Naive thymus-derived CD8-positive, alpha-beta T cell (primary cell): ENCODE results near the gene C14orf93. TPM values are rescaled to one million over a fixed set of nuclear protein-coding genes. Genes with fewer than 3 reads are reported as not detected.
A peak's percentile ranks its signal among the peaks of the same experiment; 100 is the strongest.

Experiments used
- ATAC-seq, 2 donors: fragments of 150-1000 bp; cut with Tn5 transposase in 1 of 2; sonication (Bioruptor Pico), chemical (Tn5 transposase) in 1 of 2; 1 replicate in 1 of 2; 2 replicates in 1 of 2; pipeline ENCODE4 v1.10.0; 2021; ENCODE audit warnings: mild to moderate bottlenecking in 2 of 2, moderate library complexity in 2 of 2
- POLR2A ChIA-PET: fragments of 350-600 bp; sonication (Branson Sonifier 250); formaldehyde crosslinking; loops from one replicate; lab custom pipeline; 2021; ENCODE audit warnings: antibody characterized with exemption; lab: Charles Lee
- DNase-seq, 10 donors: peaks; one replicate each; pipeline versions ENCODE4 v3.0.0 to v3.0.0-alpha.2; 2020 to 2022
- H3K27ac Mint-ChIP-seq, 10 donors: one replicate each; pipeline ENCODE4 v1.8.0; 2020 to 2022; ENCODE audit warnings: mild to moderate bottlenecking in 10 of 10, mixed read lengths in 10 of 10, moderate library complexity in 4 of 10, inconsistent platforms in 1 of 10
- H3K27me3 Mint-ChIP-seq, 5 donors: one replicate each; pipeline ENCODE4 v1.8.0; 2021 to 2022; ENCODE audit warnings: mixed read lengths in 5 of 5
- H3K36me3 Mint-ChIP-seq, 3 donors: one replicate each; pipeline ENCODE4 v1.8.0; 2020 to 2022; ENCODE audit warnings: mixed read lengths in 3 of 3, mild to moderate bottlenecking in 2 of 3, inconsistent platforms in 1 of 3
- H3K4me1 Mint-ChIP-seq, 4 donors: one replicate each; pipeline ENCODE4 v1.8.0; 2021 to 2022; ENCODE audit warnings: mixed read lengths in 4 of 4
- H3K4me3 Mint-ChIP-seq, 10 donors: one replicate each; pipeline ENCODE4 v1.8.0; 2020 to 2022; ENCODE audit warnings: mild to moderate bottlenecking in 10 of 10, mixed read lengths in 10 of 10, moderate library complexity in 6 of 10, inconsistent platforms in 1 of 10
- H3K9me3 Mint-ChIP-seq, 9 donors: one replicate each; pipeline ENCODE4 v1.8.0; 2020 to 2022; ENCODE audit warnings: mixed read lengths in 9 of 9, mild to moderate bottlenecking in 3 of 9, inconsistent platforms in 1 of 9, moderate library complexity in 1 of 9
- polyA plus RNA-seq, 3 donors: library from polyadenylated mRNA; unstranded; fragments of 300-500 nt; fragmentation: Illumina TruSeq; gene quantifications; one replicate each; pipeline ENCODE4 v1.2.3, GENCODE V29; 2021
- total RNA-seq, 8 experiments: library from RNA in 2 of 8; stranded (reverse) in 2 of 8; gene quantifications; one replicate each; pipeline ENCODE4 v1.2.3 and lab custom pipeline; 2021 to 2026

The C14orf93 gene
- total and polyA plus RNA-seq, 5 experiments from 2014 or later = 5.6 to 17.3 (median 10.9) TPM

- Mint-ChIP-seq H3K27ac (peak within 1 kb of the TSS in 1 of 10 donors; percentile 18), H3K27me3 (peaks cover 0 to 6% (median 0%) of the 10 kb centered on the region in 5 donors), H3K9me3 (no peaks in the 10 kb centered on the region), H3K4me1 (peaks cover 3 to 9% (median 7%) of the 10 kb centered on the region in 4 donors), H3K4me3 (peak within 1 kb of the TSS in 6 of 10 donors; percentile 67 to 81 (median 76)), H3K36me3 (peaks cover 0 to 3% (median 0%) of the 10 kb centered on the region in 3 donors)
- ATAC-seq = peak; percentile 54 to 70
- peak; percentile 51 to 83 (median 62) for DNase-seq
- POLR2A ChIA-PET = interaction anchor here (0.8 to 3.3 kb wide), 9 partner anchors 8 to 426 kb away, joined by 3 to 17 read pairs (median 5); partner anchors contain the start of genes CDH24, HAUS4 and PRMT5
These were observed 27.3 kb downstream of the C14orf93 start, which contains the start of gene AJUBA for GRCh38 chr14:22982477-22983245. Gene AJUBA, minus strand, starts transcription at chr14:22982551. Its CDS starts 285 bp downstream, at chr14:22982266.

GRCh38 chr14:22981876-22982476, 28.0 kb downstream of the C14orf93 start:
- Mint-ChIP-seq H3K9me3 (no peaks in the 10 kb centered on the region), H3K4me3 (peak overlapping the region in 5 of 10 donors; percentile 67 to 81 (median 76)), H3K4me1 (peaks cover 3 to 9% (median 7%) of the 10 kb centered on the region in 4 donors), H3K27ac (peak overlapping the region in 1 of 10 donors; percentile 18), H3K27me3 (peaks cover 0 to 6% (median 0%) of the 10 kb centered on the region in 5 donors), H3K36me3 (no peaks in the 10 kb centered on the region)
- POLR2A ChIA-PET = interaction anchor here (0.6 to 3.3 kb wide), 10 partner anchors 7 to 410 kb away, joined by 3 to 17 read pairs (median 6); partner anchors contain the start of genes CDH24, HAUS4 and PRMT5
- ATAC-seq (peak in 1 of 2 donors; percentile 15), DNase-seq (peak in 3 of 10 donors; percentile 12 to 18 (median 13))

- DNase-seq (peak in 4 of 10 donors; percentile 27 to 33 (median 30)), ATAC-seq (peak; percentile 18 to 29)
- Mint-ChIP-seq H3K9me3 (no peaks in the 10 kb centered on the region), H3K4me3 (peak overlapping the region in 9 of 10 donors; percentile 53 to 80 (median 73)), H3K27ac (peak overlapping the region in 2 of 10 donors; percentile 27 to 53), H3K36me3 (no peaks in the 10 kb centered on the region), H3K4me1 (peaks cover 3 to 9% (median 6%) of the 10 kb centered on the region in 4 donors), H3K27me3 (peaks cover 0 to 6% (median 0%) of the 10 kb centered on the region in 5 donors)
- POLR2A ChIA-PET = interaction anchor here (0.5 to 3.3 kb wide), 11 partner anchors 8 to 410 kb away, joined by 3 to 17 read pairs (median 5); partner anchors contain the start of genes CDH24 and HAUS4
These were observed 28.7 kb downstream of the C14orf93 start for GRCh38 chr14:22981090-22981875.

- H3K4me1 Mint-ChIP-seq = peaks cover 3 to 9% (median 6%) of the 10 kb centered on the region in 4 donors
- DNase-seq (peak in 5 of 10 donors; percentile 13 to 43 (median 30)), ATAC-seq (peak; percentile 35 to 36)
- H3K36me3 Mint-ChIP-seq = no peaks in the 10 kb centered on the region
- H3K27ac Mint-ChIP-seq = peak overlapping the region in 3 of 10 donors; percentile 53 to 77 (median 69)
- peaks cover 0 to 6% (median 0%) of the 10 kb centered on the region in 5 donors for H3K27me3 Mint-ChIP-seq
- no peaks in the 10 kb centered on the region for H3K9me3 Mint-ChIP-seq
- H3K4me3 Mint-ChIP-seq = peak overlapping the region in 9 of 10 donors; percentile 65 to 83 (median 72)
- POLR2A ChIA-PET = interaction anchor here (0.5 to 3.3 kb wide), 5 partner anchors 26 to 78 kb away, joined by 3 to 17 read pairs (median 5); partner anchors contain the start of gene CDH24
These were observed 29.3 kb downstream of the C14orf93 start for GRCh38 chr14:22980672-22981089.

GRCh38 chr14:22979748-22980392, 30.1 kb downstream of the C14orf93 start:
- peak overlapping the region in 7 of 10 donors; percentile 20 to 69 (median 46) for H3K27ac Mint-ChIP-seq

GRCh38 chr14:22978981-22979671, 30.8 kb downstream of the C14orf93 start:
- ATAC-seq (no peak), DNase-seq (no peak)
- peaks cover 0 to 6% (median 0%) of the 10 kb centered on the region in 5 donors for H3K27me3 Mint-ChIP-seq
- peak overlapping the region in 1 of 10 donors; percentile 56 for H3K27ac Mint-ChIP-seq
- H3K36me3 Mint-ChIP-seq = no peaks in the 10 kb centered on the region
- POLR2A ChIA-PET = no interaction called here
- H3K4me3 Mint-ChIP-seq = peak overlapping the region in 2 of 10 donors; percentile 60 to 68
- H3K9me3 Mint-ChIP-seq = no peaks in the 10 kb centered on the region
- H3K4me1 Mint-ChIP-seq = peaks cover 3 to 9% (median 6%) of the 10 kb centered on the region in 4 donors

More at GRCh38 chr14:22979748-22980392, 30.1 kb downstream of the C14orf93 start:
- POLR2A ChIA-PET = interaction anchor here (3.1 to 3.3 kb wide), 2 partner anchors 27 to 79 kb away, joined by 16 to 17 read pairs; partner anchors contain the start of gene CDH24
- Mint-ChIP-seq H3K4me3 (peak overlapping the region in 9 of 10 donors; percentile 55 to 83 (median 70)), H3K9me3 (no peaks in the 10 kb centered on the region), H3K36me3 (no peaks in the 10 kb centered on the region), H3K4me1 (peaks cover 3 to 9% (median 6%) of the 10 kb centered on the region in 4 donors), H3K27me3 (peaks cover 0 to 6% (median 0%) of the 10 kb centered on the region in 5 donors)
- no peak for DNase-seq
- no peak for ATAC-seq

- DNase-seq = no peak
- H3K4me3 Mint-ChIP-seq = no peak overlapping the region
- H3K27me3 Mint-ChIP-seq = peaks cover 0 to 6% (median 0%) of the 10 kb centered on the region in 5 donors
- no peaks in the 10 kb centered on the region for H3K9me3 Mint-ChIP-seq
- POLR2A ChIA-PET = no interaction called here
- peaks cover 3 to 9% (median 6%) of the 10 kb centered on the region in 4 donors for H3K4me1 Mint-ChIP-seq
- no peak for ATAC-seq
- H3K36me3 Mint-ChIP-seq = no peaks in the 10 kb centered on the region
- peak overlapping the region in 2 of 10 donors; percentile 1 to 28 for H3K27ac Mint-ChIP-seq
These were observed 31.5 kb downstream of the C14orf93 start for GRCh38 chr14:22978487-22978837.

- ATAC-seq (no peak), DNase-seq (no peak)
- peak overlapping the region in 4 of 10 donors; percentile 1 to 28 (median 16) for H3K27ac Mint-ChIP-seq
- no peaks in the 10 kb centered on the region for H3K36me3 Mint-ChIP-seq
- H3K4me1 Mint-ChIP-seq = peaks cover 3 to 9% (median 6%) of the 10 kb centered on the region in 4 donors
- H3K4me3 Mint-ChIP-seq = no peak overlapping the region
- peaks cover 0 to 6% (median 0%) of the 10 kb centered on the region in 5 donors for H3K27me3 Mint-ChIP-seq
- H3K9me3 Mint-ChIP-seq = no peaks in the 10 kb centered on the region
- POLR2A ChIA-PET = interaction anchor here (1.1 kb wide), 1 partner anchor 84 kb away, joined by 3 read pairs; no protein-coding TSS in a partner anchor
These were observed 32.1 kb downstream of the C14orf93 start for GRCh38 chr14:22977684-22978486.

- ATAC-seq (no peak), DNase-seq (no peak)
- Mint-ChIP-seq H3K27me3 (peaks cover 0 to 6% (median 0%) of the 10 kb centered on the region in 5 donors), H3K4me1 (peaks cover 3 to 9% (median 6%) of the 10 kb centered on the region in 4 donors), H3K9me3 (no peaks in the 10 kb centered on the region), H3K4me3 (no peak overlapping the region), H3K36me3 (no peaks in the 10 kb centered on the region), H3K27ac (peak overlapping the region in 1 of 10 donors; percentile 12)
- POLR2A ChIA-PET = interaction anchor here (1.1 kb wide), 1 partner anchor 84 kb away, joined by 3 read pairs; no protein-coding TSS in a partner anchor
These were observed 32.6 kb downstream of the C14orf93 start for GRCh38 chr14:22977434-22977683.
